HepG2 (cell line): ENCODE results near the gene PPP1R9B. TPM values are rescaled to one million over a fixed set of nuclear protein-coding genes. Genes with fewer than 3 reads are reported as not detected.

Source experiments
- AHR ChIP-seq: IDR thresholded peaks from 2 replicates; pipeline ENCODE4 v1.6.1; 2018; ENCODE audit warnings: missing genetic modification reagents, missing compliant biosample characterization
- ATM ChIP-seq: fragments of 450-650 bp; IDR thresholded peaks from 2 replicates; pipeline ENCODE4 v1.7.1; 2017; ENCODE audit warnings: mild to moderate bottlenecking, borderline replicate concordance
- FOSL2 ChIP-seq: sonication (generic); formaldehyde crosslinking; IDR thresholded peaks from 2 replicates; pipeline ENCODE4 v1.4.0; 2020; ENCODE audit warnings: missing genetic modification reagents
- KLF9 ChIP-seq: IDR thresholded peaks from 2 replicates; pipeline ENCODE4 v1.6.1; 2016; ENCODE audit warnings: low read depth
- NFE2 ChIP-seq: sonication (generic); formaldehyde crosslinking; IDR thresholded peaks from 2 replicates; pipeline ENCODE4 v1.4.0; 2020; ENCODE audit warnings: missing genetic modification reagents
- NFKBIZ ChIP-seq: IDR thresholded peaks from 2 replicates; pipeline ENCODE4 v1.6.1; 2018; ENCODE audit warnings: missing genetic modification reagents, missing compliant biosample characterization
- SALL1 ChIP-seq: sonication (generic); formaldehyde crosslinking; IDR thresholded peaks from 2 replicates; pipeline ENCODE4 v1.8.0; 2022; ENCODE audit warnings: mild to moderate bottlenecking, missing genetic modification reagents
- SRF ChIP-seq: IDR thresholded peaks from 2 replicates; pipeline ENCODE4 v1.6.1; 2011; ENCODE audit warnings: mild to moderate bottlenecking, low read depth, low read length, moderate library complexity
- ZNF230 ChIP-seq: sonication (generic); formaldehyde crosslinking; IDR thresholded peaks from 2 replicates; pipeline ENCODE4 v1.4.0; 2020; ENCODE audit warnings: mild to moderate bottlenecking, missing genetic modification reagents
- ZNF430 ChIP-seq: sonication (generic); formaldehyde crosslinking; IDR thresholded peaks from 2 replicates; pipeline ENCODE4 v1.9.0; 2021; ENCODE audit warnings: mild to moderate bottlenecking, missing genetic modification reagents
- ZNF567 ChIP-seq: sonication (generic); formaldehyde crosslinking; IDR thresholded peaks from 2 replicates; pipeline ENCODE4 v1.8.1; 2023; ENCODE audit warnings: mild to moderate bottlenecking, missing genetic modification reagents, borderline replicate concordance
- ZNF569 ChIP-seq: sonication (generic); formaldehyde crosslinking; IDR thresholded peaks from 2 replicates; pipeline ENCODE4 v1.5.0; 2020; ENCODE audit warnings: mild to moderate bottlenecking, missing genetic modification reagents, moderate library complexity, borderline replicate concordance
- ZNF598 ChIP-seq: sonication (generic); formaldehyde crosslinking; IDR thresholded peaks from 2 replicates; pipeline ENCODE4 v1.5.1; 2020; ENCODE audit warnings: mild to moderate bottlenecking, missing genetic modification reagents, borderline replicate concordance
- ZNF7 ChIP-seq: IDR thresholded peaks from 2 replicates; pipeline ENCODE4 v1.6.1; 2016; ENCODE audit warnings: missing biosample characterization, missing genetic modification reagents
- ZNF772 ChIP-seq: sonication (generic); formaldehyde crosslinking; IDR thresholded peaks from 2 replicates; pipeline ENCODE4 v1.5.0; 2020; ENCODE audit warnings: mild to moderate bottlenecking, missing genetic modification reagents
- polyA plus RNA-seq, 8 experiments: library from polyadenylated mRNA; depleted of rRNA in 3 of 8; stranded (reverse) in 7 of 8; unstranded in 1 of 8; fragments of >200 nt; fragmentation: Illumina TruSeq in 4 of 8; extraction: Trizol in 4 of 8; gene quantifications; 2 replicates each; pipeline versions ENCODE4 v1.2.1 to v1.2.3, GENCODE V29; 2011 to 2016; ENCODE audit warnings: low read depth in 4 of 8, missing spikeins in 1 of 8, mixed read lengths in 1 of 8; ENCODE audit not compliant: insufficient read depth in 1 of 8
- total RNA-seq, 5 experiments: library from RNA; depleted of rRNA; stranded (reverse); fragments of >200 nt; fragmentation: Illumina TruSeq; extraction: Trizol; gene quantifications; 2 replicates each; pipeline ENCODE4 v1.2.3, GENCODE V29; 2016; ENCODE audit warnings: low read depth in 1 of 5
- TF ChIP-seq, protein P1 (sequence below): sonication (generic); formaldehyde crosslinking; IDR thresholded peaks from 2 replicates; pipeline ENCODE4 v1.4.0; 2020; ENCODE audit warnings: mild to moderate bottlenecking, missing genetic modification reagents
- TF ChIP-seq, protein P2 (sequence below): sonication (generic); formaldehyde crosslinking; IDR thresholded peaks from 2 replicates; pipeline ENCODE4 v1.4.0; 2020; ENCODE audit warnings: missing genetic modification reagents, mild to moderate bottlenecking, borderline replicate concordance
- TF ChIP-seq, protein P3 (sequence below): sonication (generic); formaldehyde crosslinking; IDR thresholded peaks from 2 replicates; pipeline ENCODE4 v1.5.1; 2020; ENCODE audit warnings: mild to moderate bottlenecking, missing genetic modification reagents, borderline replicate concordance
- TF ChIP-seq, protein P4 (sequence below): sonication (generic); formaldehyde crosslinking; IDR thresholded peaks from 2 replicates; pipeline ENCODE4 v1.5.0; 2020; ENCODE audit warnings: missing genetic modification reagents

Gene PPP1R9B
- total and polyA plus RNA-seq, 2 of the 13 experiments (the other 11 are each of a cell fraction or from before 2014, with no cell fraction given): 9.4 to 15.8 TPM

DNA sequence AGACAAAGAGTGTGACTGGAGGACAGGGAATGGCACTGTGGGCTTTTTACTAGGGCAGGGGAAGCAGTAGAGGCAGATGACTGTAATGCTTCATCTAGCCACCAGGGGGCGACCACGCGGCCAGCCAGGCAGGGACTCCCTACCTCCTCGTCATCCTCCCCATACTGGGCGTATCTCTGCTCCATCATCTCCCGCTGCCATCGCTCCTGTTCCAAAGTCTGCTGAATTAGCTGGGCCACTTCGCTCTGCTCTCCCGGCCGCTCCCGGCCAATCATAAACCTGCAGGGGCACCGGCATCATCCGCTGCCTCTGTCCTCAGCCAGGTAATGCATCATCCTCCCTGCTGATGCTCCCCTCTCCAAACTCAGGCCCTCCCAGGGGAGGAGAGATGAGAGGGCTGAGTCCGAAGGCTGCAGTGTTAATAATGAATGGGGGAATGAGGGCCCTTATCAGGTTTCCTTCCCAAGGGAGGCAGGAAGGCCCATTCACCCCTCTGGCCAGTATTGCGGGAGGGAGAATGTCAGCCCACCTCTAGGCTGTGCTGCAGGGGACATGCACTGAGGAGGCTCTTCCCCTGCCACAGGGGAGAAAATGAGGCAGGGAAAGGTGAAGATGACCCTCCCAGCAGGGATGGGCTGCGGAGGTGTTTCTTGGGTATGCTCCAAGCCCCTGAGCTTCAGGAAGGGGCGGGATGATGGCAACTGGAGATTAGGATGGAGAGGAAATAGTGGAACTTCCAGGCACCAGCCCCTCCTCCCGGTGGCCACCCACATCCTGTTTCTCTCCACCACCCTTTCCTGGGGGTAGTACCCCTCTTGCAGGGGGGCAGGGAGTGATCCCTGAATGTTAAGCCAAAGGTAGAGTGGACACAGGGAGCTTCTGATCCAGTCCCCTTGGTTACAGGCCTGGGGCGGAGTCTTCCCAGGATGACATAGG, 10.3 kb downstream of the PPP1R9B start (continued):
- TF ChIP-seq, protein P1, sequence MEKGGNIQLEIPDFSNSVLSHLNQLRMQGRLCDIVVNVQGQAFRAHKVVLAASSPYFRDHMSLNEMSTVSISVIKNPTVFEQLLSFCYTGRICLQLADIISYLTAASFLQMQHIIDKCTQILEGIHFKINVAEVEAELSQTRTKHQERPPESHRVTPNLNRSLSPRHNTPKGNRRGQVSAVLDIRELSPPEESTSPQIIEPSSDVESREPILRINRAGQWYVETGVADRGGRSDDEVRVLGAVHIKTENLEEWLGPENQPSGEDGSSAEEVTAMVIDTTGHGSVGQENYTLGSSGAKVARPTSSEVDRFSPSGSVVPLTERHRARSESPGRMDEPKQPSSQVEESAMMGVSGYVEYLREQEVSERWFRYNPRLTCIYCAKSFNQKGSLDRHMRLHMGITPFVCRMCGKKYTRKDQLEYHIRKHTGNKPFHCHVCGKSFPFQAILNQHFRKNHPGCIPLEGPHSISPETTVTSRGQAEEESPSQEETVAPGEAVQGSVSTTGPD (CRISPR knock-in tag): no peak
- TF ChIP-seq, protein P2, sequence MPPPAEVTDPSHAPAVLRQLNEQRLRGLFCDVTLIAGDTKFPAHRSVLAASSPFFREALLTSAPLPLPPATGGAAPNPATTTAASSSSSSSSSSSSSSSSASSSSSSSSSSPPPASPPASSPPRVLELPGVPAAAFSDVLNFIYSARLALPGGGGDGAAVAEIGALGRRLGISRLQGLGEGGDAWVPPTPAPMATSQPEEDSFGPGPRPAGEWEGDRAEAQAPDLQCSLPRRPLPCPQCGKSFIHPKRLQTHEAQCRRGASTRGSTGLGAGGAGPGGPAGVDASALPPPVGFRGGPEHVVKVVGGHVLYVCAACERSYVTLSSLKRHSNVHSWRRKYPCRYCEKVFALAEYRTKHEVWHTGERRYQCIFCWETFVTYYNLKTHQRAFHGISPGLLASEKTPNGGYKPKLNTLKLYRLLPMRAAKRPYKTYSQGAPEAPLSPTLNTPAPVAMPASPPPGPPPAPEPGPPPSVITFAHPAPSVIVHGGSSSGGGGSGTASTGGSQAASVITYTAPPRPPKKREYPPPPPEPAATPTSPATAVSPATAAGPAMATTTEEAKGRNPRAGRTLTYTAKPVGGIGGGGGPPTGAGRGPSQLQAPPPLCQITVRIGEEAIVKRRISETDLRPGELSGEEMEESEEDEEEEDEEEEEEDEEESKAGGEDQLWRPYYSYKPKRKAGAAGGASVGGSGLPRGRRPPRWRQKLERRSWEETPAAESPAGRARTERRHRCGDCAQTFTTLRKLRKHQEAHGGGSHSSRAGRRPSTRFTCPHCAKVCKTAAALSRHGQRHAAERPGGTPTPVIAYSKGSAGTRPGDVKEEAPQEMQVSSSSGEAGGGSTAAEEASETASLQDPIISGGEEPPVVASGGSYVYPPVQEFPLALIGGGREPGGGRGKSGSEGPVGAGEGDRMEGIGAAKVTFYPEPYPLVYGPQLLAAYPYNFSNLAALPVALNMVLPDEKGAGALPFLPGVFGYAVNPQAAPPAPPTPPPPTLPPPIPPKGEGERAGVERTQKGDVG (CRISPR knock-in tag): 0 out of 2 replicates have a peak, but pooled peaks have one; percentile 57
- TF ChIP-seq ZNF7 (CRISPR knock-in tag) (no peak), ZNF598 (CRISPR knock-in tag) (no peak), SRF (no peak), SALL1 (CRISPR knock-in tag) (peak; percentile 64), NFKBIZ (no peak), ZNF772 (CRISPR knock-in tag) (no peak), NFE2 (no peak), ZNF230 (CRISPR knock-in tag) (no peak), FOSL2 (CRISPR knock-in tag) (peak; percentile 49), ZNF430 (no peak), AHR (no peak; the same call in 1 of the 2 replicates), KLF9 (CRISPR knock-in tag) (no peak), ZNF567 (CRISPR knock-in tag) (no peak), ZNF569 (CRISPR knock-in tag) (no peak), ATM (no peak)
- TF ChIP-seq, protein P3, sequence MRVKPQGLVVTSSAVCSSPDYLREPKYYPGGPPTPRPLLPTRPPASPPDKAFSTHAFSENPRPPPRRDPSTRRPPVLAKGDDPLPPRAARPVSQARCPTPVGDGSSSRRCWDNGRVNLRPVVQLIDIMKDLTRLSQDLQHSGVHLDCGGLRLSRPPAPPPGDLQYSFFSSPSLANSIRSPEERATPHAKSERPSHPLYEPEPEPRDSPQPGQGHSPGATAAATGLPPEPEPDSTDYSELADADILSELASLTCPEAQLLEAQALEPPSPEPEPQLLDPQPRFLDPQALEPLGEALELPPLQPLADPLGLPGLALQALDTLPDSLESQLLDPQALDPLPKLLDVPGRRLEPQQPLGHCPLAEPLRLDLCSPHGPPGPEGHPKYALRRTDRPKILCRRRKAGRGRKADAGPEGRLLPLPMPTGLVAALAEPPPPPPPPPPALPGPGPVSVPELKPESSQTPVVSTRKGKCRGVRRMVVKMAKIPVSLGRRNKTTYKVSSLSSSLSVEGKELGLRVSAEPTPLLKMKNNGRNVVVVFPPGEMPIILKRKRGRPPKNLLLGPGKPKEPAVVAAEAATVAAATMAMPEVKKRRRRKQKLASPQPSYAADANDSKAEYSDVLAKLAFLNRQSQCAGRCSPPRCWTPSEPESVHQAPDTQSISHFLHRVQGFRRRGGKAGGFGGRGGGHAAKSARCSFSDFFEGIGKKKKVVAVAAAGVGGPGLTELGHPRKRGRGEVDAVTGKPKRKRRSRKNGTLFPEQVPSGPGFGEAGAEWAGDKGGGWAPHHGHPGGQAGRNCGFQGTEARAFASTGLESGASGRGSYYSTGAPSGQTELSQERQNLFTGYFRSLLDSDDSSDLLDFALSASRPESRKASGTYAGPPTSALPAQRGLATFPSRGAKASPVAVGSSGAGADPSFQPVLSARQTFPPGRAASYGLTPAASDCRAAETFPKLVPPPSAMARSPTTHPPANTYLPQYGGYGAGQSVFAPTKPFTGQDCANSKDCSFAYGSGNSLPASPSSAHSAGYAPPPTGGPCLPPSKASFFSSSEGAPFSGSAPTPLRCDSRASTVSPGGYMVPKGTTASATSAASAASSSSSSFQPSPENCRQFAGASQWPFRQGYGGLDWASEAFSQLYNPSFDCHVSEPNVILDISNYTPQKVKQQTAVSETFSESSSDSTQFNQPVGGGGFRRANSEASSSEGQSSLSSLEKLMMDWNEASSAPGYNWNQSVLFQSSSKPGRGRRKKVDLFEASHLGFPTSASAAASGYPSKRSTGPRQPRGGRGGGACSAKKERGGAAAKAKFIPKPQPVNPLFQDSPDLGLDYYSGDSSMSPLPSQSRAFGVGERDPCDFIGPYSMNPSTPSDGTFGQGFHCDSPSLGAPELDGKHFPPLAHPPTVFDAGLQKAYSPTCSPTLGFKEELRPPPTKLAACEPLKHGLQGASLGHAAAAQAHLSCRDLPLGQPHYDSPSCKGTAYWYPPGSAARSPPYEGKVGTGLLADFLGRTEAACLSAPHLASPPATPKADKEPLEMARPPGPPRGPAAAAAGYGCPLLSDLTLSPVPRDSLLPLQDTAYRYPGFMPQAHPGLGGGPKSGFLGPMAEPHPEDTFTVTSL: no peak
- TF ChIP-seq, protein P4, sequence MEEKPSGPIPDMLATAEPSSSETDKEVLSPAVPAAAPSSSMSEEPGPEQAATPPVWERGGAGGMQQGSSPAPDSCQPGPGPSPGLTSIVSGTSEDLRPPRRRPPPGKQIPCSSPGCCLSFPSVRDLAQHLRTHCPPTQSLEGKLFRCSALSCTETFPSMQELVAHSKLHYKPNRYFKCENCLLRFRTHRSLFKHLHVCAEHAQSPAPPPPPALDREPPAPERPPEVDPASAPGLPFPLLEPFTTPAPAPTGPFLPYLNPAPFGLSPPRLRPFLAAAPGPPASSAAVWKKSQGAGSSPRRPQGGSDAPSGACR: no peak
